NCI-H2196 treated with DMSO at 0.1 percent for 48 hours (cell line): ENCODE measurements around the gene SEMA3G.

Experiments
- DNase-seq: peaks from one replicate; lab custom pipeline; 2025; ENCODE audit not compliant: unreplicated experiment; lab: John Stamatoyannopoulos, UW

Gene SEMA3G

DNA sequence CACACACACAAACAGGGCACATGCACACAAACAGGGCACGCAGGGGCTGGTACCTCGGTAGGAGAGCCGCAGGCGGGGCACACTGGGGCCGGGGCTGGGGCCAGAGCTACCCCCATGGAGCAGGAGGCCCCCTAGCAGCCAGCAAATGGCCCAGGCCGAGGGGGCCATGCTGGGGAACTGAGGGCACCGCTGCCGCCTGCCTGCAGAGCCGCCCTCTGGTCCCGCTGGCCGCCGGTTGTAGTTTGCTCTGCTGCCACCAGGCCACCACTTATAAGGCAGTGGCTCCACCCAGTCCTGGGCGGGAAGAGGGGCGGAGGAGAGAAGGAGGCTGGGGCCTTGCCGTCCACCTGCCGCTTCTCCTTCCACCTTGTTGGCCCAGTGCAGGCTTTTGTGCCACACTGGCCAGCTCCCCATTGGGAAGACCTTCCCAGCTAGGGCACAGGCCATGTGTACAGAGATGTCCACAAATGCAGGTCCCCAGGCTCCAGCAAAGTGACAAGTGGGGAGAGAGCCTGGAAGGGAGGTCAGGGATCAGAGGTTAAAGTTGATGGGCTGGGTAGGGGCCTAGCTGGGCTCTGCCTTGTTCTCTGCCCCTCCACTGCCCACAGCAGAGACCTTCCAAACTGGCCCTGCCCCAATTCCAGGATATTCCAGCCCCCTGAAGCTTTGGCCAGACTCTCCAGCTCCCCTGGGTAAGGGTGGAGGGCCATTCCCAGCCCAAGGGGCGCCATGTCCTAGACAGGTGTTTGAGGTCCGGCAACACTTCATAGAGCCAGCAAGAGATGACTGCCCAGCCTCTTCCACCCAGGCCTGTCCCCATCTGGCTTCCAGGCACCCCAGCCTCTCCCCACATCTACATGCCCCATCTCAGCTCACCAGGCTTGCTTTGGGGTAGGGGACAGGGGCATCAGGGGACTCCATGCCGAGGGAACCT is at the start of gene SEMA3G:
SEMA3G (minus strand) TSS at position 244 of the 934 bp plus-strand sequence; CDS start at position 168, 76 bp downstream.
- DNase-seq: no peak

DNA sequence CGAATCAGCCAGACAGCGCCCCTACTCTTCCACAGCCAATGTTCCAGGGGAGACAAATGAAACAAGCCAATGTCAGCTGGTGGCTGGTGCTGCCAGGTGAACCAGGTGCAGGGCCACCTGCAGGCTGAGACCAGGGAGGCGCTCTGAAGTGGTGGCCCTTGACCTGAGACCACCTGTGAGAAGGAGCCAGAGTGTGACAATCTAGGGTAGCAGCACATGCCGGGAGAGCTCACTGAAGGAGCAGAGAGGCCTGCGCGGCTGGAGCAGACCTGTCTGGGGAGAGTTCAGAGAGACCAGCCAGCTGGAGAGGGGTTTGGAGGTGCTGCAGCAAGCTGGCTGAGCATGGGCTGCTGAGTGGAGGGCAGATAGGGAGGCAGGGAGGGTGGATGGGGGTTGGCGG is 49.5 kb upstream of the SEMA3G start:
- no peak for DNase-seq

DNA sequence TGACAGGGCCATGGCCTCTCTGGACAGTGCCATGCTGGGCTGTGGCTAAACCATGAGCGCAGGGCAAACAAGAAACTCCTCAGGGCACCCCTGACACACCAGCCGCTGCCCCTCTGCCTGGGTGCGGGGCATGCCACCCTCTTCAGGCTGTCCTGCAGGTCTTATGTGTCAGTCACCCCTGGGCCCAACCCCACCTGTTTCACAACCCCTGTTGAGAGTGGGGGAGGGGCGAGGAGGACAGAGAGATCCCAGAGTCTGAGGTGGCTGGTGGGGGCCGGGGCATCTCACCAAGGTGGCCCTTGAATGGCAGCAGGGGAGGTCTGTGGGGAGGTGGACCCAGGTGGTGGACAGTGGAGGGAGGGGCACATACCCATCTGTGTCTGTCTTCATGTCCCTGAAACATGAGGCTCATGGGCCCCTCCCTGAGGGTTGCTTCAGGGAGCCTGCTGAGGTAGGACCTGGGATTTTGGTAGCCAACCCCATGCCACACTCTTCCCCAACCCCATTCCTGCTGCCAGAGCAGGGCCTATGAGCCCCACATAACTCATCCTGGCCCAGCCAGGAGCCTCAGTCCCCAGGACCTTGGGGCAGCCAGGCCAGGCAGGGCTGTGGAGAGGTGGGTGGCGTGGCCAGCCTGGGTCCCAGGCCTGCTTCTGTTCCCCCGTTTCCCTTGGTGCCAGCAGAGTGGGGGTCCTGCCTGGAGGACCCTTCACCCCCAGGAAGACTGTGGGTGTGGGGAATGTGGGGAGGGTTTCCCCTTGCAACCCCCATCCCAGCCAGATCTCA is 48.5 kb upstream of the SEMA3G start:
- no peak for DNase-seq

DNA sequence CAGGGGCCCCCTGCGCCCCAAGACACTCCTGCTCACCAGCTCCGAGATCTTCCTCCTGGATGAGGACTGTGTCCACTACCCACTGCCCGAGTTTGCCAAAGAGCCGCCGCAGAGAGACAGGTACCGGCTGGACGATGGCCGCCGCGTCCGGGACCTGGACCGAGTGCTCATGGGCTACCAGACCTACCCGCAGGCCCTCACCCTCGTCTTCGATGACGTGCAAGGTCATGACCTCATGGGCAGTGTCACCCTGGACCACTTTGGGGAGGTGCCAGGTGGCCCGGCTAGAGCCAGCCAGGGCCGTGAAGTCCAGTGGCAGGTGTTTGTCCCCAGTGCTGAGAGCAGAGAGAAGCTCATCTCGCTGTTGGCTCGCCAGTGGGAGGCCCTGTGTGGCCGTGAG is 47.2 kb upstream of the SEMA3G start:
- no peak for DNase-seq

DNA sequence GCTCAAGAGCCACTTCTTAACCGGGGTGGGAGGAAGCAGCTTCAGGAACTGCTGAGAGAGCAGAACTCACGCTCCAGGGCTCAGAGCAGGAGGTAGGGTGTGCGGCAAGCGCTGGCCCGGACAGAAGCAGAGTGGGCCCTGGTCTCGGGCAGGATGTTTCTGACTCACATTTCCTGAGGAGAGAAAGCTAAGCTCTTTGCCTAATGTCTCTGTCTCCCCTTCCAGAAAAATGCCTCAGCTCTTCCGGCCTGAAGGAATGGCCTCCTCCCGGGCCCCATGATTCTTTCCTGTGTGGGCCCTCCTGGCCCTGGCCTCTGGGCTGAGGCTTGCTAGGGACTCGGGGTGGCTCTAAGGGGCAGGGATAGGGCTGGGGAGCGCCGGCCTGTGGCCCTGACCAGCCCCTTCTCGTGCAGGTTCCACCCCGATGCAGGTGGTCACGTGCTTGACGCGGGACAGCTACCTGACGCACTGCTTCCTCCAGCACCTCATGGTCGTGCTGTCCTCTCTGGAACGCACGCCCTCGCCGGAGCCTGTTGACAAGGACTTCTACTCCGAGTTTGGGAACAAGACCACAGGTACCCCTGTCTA is 46.1 kb upstream of the SEMA3G start:
- DNase-seq: no peak

DNA sequence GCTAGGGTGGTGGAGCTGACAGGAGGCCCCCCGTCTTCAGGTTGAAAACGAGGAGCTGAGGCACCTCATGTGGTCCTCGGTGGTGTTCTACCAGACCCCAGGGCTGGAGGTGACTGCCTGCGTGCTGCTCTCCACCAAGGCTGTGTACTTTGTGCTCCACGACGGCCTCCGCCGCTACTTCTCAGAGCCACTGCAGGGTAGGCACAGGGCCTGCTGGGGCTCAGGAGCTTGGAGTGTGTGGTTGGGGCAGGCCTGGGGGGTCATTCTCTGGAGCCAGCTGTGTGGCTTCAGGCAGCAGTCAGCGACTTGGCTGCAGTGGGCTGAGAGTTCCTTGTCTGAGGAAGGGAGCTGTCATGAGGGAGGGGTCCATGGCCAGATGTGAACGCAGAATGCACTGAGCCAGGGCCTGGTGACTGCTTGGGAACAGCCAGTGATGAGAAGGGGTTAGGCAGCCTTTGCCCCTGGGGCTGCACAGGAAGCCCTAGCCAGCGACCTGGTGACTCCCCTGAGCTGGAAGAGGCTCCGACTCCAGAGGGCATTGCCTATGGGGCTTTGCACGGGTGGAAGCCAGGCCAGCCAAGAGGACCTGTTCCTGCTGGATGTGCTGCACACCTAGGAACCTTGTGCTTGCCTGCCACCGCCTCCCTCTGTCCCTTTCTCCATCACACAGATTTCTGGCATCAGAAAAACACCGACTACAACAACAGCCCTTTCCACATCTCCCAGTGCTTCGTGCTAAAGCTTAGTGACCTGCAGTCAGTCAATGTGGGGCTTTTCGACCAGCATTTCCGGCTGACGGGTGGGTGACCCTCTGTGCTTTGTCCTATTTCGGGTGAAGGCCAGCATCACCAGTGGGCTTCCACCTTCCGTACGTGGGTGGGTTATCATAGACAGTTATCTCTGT is 45.4 kb upstream of the SEMA3G start:
- DNase-seq: no peak

DNA sequence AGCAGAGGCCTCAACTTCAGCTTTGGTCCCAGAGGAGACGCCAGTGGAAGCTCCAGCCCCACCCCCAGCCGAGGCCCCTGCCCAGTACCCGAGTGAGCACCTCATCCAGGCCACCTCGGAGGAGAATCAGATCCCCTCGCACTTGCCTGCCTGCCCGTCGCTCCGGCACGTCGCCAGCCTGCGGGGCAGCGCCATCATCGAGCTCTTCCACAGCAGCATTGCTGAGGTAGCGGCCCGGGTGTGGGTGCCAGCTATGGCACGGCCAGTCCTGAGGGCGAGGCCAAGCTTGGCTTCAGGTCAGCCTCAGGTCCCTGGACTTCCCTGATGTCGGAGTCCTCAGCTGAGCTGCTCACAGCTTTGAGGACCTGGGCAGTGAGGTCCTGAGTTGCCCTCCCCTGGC is 44.5 kb upstream of the SEMA3G start:
- no peak for DNase-seq

DNA sequence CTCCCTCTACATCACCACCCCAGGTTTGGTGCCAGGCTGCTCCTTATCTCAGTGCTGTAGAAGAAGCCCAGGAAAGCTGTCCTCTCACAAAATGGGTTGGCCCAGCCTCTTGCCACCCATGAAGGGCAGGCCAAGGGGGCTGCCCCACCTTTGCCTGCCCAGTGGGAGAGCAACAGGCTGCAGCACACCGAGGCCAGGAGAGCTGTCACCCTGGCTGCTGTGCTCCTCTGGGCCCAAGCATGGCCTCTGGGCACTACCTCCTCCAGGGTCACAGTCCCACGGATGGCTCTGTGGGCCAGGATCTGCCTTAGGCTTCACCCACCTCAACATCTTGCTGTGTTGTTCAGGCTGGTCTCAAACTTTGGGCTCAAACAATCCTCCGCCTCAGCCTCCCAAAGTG is 43.8 kb upstream of the SEMA3G start:
- no peak for DNase-seq

DNA sequence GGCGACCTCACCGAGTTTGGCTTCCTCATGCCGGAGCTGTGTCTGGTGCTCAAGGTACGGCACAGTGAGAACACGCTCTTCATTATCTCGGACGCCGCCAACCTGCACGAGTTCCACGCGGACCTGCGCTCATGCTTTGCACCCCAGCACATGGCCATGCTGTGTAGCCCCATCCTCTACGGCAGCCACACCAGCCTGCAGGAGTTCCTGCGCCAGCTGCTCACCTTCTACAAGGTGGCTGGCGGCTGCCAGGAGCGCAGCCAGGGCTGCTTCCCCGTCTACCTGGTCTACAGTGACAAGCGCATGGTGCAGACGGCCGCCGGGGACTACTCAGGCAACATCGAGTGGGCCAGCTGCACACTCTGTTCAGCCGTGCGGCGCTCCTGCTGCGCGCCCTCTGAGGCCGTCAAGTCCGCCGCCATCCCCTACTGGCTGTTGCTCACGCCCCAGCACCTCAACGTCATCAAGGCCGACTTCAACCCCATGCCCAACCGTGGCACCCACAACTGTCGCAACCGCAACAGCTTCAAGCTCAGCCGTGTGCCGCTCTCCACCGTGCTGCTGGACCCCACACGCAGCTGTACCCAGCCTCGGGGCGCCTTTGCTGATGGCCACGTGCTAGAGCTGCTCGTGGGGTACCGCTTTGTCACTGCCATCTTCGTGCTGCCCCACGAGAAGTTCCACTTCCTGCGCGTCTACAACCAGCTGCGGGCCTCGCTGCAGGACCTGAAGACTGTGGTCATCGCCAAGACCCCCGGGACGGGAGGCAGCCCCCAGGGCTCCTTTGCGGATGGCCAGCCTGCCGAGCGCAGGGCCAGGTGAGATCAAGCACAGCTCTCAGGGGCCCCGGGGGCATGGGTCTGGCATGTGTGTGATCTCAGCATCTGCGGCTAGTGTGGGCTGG is 43.1 kb upstream of the SEMA3G start:
- DNase-seq: no peak

DNA sequence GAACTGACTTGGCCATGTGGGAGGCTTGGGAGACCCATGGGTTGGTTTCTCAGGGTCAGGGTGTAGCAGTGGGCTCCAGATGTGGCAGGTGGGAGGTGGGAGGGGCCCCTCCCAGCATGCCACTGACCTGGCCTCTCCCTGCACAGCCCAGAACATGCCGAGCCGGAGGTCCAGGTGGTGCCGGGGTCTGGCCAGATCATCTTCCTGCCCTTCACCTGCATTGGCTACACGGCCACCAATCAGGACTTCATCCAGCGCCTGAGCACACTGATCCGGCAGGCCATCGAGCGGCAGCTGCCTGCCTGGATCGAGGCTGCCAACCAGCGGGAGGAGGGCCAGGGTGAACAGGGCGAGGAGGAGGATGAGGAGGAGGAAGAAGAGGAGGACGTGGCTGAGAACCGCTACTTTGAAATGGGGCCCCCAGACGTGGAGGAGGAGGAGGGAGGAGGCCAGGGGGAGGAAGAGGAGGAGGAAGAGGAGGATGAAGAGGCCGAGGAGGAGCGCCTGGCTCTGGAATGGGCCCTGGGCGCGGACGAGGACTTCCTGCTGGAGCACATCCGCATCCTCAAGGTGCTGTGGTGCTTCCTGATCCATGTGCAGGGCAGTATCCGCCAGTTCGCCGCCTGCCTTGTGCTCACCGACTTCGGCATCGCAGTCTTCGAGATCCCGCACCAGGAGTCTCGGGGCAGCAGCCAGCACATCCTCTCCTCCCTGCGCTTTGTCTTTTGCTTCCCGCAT is 42.3 kb upstream of the SEMA3G start:
- DNase-seq: no peak

DNA sequence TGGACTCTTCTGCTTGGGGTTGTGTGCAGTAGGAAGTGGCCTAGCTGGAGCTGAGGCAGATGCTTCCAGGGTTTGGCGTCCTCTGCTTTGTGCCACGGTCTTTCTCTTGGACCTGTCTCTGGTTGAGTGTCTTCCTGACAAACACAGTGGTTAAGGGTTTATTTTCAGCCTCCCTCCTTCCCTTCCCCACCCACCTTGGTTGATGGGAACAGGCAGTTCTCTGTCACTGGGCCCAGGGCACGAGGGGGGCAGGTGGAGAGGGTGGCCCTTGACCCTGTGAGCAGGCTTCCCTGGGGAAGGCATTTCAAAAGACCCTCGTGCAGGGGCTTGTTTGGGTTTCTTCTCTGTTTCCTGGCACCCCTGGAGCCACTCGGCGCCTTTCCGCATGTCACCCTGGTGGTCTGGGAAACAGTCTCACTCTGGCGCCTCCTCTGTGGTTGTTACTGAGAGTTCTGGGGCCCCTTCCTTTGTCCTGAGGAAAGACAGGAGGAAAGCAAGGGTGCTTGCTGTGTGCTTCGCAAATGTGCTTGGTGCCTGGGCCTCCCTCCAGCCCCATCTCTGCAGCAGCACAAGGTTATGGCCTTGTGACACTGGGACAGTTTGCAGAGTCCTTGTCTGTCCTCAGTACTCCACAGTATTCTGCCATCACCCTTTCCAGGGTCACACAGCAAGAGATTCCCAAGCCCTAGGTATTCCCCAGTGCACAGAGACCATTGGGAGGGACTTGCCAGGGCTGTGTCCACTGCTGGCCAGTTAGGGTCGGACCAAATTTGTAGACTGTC is 40.0 kb upstream of the SEMA3G start:
- no peak for DNase-seq

DNA sequence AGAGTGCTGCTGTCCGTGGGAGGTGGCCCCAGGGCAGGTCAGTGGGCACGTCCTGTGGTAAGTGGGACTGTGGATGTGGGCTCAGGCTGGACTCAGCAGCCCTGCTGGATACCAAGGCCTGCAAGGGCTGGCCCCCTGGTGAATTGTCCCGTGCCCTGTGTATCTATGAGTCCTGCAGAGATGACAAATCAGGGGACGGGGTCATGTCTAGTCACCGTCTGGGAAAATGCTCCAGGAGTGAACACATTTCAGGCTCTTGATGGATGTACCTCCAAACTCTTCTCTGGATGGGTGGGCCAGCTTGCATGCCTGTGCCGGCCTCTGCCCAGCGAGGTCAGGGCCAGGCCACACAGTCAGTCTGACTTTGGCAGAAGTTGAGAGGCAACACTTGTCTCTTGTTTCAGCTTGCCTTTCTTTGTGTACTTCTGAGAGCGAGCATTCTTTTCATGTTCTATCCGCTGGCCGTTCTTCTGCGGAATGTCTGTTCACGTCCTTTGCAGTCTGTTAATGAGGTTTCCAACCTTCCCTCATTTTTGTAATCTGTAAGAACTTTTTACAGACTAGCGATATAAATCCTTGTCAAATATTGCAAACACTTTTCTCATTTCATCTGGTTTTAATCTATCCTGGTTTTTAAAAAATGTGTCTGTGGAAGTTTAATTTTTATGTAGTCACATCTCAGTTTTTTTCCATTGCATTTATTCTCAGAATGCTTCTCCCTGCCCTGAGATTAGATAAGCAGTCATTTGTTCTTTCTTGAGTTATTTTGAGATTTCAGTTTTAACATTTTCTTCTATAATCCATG is 38.9 kb upstream of the SEMA3G start:
- no peak for DNase-seq

DNA sequence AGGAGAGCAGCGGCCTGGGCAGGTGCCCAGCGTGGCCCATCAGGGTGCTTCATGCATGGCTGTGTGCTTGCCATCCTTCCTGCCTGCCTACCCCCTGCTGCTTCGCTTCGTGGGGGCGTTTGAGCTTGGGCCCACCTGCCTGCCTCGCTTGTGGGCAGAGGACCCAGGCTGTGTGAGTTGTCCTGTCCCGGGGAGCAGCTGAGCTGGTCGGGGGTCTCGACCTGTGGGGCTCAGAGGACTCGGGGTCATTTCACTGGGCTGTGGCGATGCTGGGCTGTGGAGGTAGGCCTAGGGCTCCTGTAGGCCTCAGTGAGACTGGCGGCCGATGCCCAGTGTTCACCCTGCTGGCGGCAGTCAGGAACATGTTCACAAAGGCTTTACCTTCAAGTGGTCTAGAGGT is 38.2 kb upstream of the SEMA3G start:
- DNase-seq: no peak

DNA sequence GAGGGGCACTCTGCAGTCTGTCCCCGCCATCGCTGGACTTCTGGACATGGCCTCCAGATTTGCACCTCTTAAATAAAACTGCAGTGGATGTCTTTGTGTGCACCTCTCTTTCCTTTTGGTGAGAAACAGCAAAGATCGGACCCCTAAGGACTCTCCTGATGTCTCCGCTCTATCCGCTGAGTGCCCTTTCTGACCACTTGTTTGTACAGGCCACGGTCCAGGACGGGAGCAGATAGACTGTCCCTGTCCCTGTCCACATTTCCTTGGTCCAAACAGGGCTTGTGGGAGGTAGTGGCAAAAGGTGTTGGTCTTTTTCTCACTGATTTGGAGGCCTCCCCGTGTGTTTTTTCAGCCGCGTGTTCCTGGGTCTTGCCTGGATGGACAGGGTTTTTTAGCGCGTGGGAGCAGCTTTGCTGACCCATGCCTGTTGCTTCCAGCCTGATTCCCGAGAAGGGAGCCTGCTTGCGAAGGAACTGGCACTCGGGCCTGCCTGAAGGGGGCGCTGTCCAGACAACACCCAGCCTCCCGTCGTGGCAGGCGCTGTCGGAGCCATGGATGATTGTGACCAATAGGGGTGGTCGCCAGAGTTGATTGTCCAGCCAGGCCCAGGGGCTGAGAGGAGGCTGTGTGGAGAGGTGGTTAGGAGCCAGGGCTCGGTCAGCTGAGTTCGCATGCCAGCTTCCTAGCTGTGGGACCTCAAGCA is 37.1 kb upstream of the SEMA3G start:
- no peak for DNase-seq

DNA sequence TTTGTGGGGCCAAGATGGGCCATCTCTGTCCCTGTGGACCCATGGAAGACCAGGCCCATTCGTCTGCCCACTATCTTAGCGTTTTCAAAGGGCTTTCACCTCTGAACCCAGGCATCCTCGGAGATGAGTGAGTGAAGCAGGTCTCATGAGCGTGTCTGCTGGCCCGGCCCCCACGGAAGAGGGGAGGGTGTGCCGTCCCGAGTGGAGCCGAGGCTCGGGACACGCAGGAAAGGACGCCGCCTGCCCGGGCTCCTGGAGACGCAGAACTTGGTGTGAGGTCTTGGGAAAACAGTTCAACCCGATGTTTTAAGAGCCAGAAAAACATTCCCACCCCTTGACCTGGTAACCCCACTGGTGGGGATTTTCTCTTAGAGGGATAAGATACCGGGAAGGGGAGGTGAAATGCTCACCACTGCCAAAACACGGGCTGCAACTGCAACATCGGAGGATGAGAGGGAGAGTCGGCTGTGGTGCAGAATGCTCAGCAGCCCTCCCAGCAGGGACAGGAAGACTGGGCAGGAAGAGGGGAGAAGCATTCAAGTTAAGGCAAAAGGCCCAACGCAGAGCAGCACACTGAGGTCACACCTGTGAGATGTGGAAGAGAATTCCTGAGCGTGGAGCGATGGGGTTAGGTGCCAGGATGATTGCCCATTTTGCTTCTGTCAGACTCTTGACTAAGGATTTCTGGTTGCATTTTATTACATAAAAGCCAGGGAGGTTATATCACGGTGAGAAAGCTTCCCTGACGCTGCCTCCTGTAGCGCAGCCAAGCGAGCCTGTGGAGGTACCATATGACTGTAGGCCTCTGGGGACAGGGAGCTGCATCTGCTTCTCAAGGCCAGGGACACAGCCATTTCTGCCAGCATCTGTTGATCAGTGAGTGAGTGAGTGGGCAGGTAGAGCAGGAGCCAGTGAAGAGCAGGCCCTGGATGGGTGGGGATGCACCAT is 36.1 kb upstream of the SEMA3G start:
- no peak for DNase-seq
